NCI-H345 (cell line): ENCODE results near the gene BBS5.
A peak's percentile ranks its signal among the peaks of the same experiment; 100 is the strongest.
"Not testable (repeated sequence)": the region's sequence is repeated elsewhere in the genome, so short reads cannot be mapped to it uniquely, and the experiment has no call there.

Experiments used
- DNase-seq: peaks from one replicate; lab custom pipeline; 2025; lab: John Stamatoyannopoulos, UW

Gene BBS5

GRCh38 chr2:169479257-169480078 is at the start of gene BBS5:
Gene BBS5, plus strand, starts transcription at chr2:169479494. Its CDS starts 60 bp downstream, at chr2:169479554.
- peak; percentile 81 for DNase-seq

DNA sequence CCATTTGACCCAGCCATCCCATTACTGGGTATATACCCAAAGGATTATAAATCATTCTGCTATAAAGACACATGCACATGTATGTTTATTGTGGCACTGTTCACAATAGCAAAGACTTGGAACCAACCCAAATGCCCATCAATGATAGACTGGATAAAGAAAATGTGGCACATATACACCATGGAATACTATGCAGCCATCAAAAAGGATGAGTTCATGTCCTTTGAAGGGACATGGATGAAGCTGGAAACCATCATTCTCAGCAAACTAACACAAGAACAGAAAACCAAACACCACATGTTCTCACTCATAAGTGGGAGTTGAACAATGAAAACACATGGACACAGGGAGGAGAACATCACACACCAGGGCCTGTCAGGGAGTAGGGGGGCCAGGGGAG is 47.5 kb upstream of the BBS5 start:
- not testable (repeated sequence) for DNase-seq

DNA sequence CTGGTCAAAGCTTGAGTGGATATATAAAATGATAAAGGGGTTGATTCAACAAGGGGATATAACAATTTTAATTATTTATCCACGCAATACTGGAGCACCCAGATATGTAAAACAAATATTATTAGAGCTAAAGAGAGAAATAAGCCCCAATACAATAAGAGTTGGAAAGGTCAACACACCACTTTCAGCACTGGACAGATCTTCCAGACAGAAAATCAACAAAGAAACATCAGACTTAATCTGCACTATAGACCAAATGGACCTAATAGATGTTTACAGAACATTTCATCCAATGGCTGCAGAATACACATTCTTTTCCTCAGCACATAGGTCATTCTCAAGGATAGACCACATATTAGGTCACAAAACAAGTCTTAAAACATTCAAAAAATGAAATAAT is 45.1 kb upstream of the BBS5 start:
- DNase-seq = not testable (repeated sequence)

GRCh38 chr2:169438466-169439072 is 40.7 kb upstream of the BBS5 start:
- DNase-seq = no peak

DNA sequence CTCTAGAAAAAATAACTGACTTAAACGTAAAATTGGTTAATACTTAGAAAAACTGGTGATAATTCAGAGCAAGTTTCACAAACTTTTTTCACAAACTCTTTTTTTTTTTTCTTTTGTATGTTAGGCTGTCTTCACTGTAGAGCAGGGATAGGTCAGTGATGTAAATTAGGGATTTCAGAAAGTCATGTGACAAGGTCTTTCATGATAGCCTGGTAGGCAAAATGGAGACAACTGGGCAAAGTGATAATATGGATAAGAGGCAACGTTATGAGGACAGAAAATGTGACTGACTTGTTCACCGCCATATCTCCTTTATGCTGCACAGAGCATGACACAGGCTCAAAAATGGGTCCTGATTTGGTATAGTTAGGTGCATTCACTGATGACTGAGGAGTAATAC is 39.4 kb upstream of the BBS5 start:
- DNase-seq = no peak

DNA sequence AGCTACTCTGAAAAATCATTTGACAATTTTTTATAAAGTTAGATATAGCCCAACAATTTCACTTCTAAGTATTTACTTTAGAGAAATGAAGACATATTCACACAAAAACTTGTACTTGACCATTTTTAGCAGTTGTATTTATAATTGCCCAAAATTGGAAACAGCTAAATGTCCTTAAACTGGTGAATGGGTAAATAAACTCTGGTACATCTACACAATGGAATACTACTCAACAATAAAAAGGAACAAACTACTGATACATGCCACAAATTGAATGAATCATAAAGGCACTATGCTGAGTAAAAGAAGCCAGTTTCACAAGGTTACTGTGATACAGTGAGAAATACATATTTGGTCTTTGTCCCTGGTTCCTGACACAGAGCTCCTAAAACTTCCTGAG is 32.8 kb upstream of the BBS5 start:
- no peak for DNase-seq

DNA sequence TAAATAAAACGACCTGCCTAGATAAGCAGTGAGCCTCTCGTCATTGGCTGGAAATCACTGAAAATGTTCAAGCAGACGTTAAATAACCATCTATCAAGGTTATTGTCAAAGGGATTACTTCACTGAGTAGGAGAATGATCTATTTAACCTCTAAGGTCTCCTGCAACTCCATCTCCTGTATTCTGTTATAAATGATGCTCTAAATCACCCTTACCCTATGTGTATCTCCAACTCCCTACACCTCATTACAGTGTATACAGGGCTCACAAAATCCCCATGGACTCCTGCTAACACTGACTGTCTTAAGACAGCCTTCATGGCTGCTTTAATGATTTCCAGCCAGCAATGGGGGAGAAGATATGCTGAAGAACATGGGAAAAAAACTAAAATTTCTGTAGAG is 31.0 kb upstream of the BBS5 start:
- DNase-seq = no peak

- no peak for DNase-seq
Observed at GRCh38 chr2:169448865-169449264, 30.4 kb upstream of the BBS5 start.

DNA sequence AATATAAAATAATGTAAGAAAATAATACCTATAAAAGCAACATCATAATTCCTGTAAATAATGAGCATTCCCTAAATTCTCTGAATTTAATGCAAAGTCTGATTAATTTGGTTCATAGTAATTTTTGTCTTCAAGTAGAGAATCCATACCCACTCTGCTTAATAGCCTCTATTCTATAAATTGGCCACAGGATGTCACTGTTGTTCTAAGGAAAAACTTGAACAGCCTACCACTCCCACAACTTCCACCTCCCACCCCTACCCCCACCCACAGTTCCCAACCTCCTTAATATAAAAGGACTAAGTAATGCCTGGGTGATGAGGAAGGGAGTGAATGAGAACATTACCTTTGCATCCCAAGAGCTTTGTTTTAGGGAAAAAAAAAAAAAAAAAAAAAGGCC is 27.2 kb upstream of the BBS5 start:
- peak; percentile 30 for DNase-seq

DNA sequence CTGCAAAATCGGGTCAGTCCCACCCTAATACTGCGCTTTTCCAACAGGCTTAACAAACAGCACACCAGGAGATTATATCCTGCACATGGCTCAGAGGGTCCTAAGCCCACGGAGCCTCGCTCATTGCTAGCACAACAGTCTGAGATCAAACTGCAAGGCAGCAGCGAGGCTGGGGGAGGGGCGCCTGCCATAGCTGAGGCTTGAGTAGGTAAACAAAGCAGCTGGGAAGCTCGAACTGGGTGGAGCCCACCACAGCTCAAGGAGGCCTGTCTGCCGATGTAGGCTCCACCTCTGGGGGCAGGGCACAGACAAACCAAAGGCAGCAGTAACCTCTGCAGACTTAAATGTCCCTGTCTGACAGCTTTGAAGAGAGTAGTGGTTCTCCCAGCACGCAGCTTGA is 26.2 kb upstream of the BBS5 start:
- DNase-seq = not testable (repeated sequence)

GRCh38 chr2:169461143-169461542 is 18.2 kb upstream of the BBS5 start:
- no peak for DNase-seq

DNA sequence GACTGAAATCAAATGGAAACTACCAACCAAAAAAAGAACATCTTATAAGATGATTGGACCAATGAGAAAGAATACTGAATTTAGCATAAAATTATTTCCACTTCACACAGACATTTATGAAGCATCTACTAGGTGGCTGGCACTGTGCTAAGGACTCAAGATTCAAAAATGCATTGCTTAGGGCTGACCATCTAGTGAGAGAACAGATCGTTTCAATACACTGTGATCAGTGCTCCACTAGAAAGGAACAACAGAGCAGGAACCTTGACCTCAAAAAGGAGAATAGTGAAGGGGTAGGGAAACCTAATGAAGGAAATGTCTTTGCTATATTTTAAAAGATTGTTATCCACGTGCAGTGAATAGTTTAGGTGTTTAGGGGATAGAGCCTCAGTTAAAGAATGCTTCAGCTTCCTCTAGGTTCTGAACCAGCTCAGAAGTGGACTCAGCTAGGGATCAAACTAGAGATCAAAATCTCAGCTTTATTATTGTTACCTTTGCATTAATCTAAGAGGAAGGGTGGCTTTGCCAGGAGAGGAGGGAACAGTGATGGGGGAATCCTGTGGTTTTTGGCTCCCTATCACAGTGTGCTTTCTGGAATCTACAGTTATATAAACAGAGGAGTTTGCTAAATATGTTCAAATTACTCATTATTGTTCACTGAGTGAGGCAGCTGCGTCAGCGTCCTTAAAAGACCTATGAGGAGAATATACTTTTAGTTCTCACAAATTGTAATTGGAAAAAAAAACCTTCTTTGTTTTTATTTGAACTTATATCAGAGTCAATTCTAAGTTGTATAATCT is 16.2 kb upstream of the BBS5 start:
- DNase-seq = no peak

- no peak for DNase-seq
Observed at GRCh38 chr2:169464466-169464865, 14.8 kb upstream of the BBS5 start.

- DNase-seq = peak; percentile 36
Observed at GRCh38 chr2:169464882-169465281, 14.4 kb upstream of the BBS5 start.

GRCh38 chr2:169468841-169469240 is 10.5 kb upstream of the BBS5 start:
- DNase-seq = no peak

GRCh38 chr2:169469952-169470572 is 9.2 kb upstream of the BBS5 start:
- no peak for DNase-seq

DNA sequence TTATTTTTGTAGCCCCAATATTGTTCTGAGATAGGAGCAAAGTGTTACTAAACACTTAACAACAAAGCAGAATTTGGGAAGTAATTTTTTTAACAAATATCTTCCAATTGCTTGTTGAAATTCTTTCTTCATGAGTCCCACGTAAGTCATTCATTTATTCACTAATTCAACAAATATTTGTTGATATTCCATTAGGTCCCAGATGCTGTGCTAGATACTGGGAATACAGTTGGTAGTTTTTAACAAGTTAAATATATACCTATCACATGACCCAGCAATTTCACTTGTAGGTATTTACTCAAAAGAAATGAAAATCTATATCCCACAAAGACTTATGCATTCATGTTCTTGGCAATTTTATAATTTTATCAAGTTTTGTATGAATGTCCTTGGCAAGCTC is 7.0 kb upstream of the BBS5 start:
- DNase-seq = no peak

DNA sequence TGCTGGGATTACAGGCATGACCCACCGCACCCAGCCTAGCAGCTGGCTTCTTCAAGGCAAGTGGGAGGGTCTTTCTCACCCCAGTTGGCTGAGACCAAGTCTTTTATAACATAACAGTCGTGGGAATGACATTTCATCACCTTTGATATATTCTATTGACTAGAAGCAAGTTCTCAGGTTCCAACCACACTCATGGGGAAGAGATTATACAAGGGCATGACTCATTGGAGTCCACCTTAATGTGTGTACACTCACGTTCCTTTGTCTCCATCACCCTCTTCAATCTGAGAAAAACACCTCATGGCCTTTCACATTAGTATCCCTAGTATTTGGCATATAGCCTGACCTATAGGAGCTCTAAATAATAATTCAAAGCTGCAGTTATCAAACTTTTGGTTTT is 2.8 kb upstream of the BBS5 start:
- no peak for DNase-seq

DNA sequence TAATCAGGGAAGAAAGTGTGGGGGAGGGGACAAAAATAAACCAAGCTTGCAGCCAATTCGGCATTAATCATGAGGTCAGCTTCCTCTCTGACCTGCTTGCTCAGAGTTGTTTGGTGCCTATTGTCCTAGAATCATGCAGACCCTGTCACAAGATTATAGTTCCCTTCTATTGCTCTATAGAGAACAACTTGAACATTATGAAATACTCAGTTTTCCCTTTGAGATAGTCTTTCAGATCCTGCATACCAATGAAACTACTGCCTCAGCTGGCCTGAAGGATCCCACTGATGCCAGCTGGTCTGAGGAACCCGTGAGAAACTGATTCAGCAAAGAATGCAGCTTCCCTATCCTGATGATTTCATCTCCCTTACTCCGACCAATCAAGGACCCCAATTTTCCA is 955 bp upstream of the BBS5 start:
- no peak for DNase-seq

- DNase-seq = no peak
Observed at GRCh38 chr2:169478745-169479256, 493 bp upstream of the BBS5 start.

GRCh38 chr2:169480079-169480465 is 778 bp downstream of the BBS5 start:
- no peak for DNase-seq

- DNase-seq = no peak
Observed at GRCh38 chr2:169485650-169486138, 6.4 kb downstream of the BBS5 start.
